PC-3 (cell line): ENCODE results near the gene PACSIN2. TPM values are rescaled to one million over a fixed set of nuclear protein-coding genes. Genes with fewer than 3 reads are reported as not detected.

Source experiments
- ATAC-seq: fragments of 200-7000 bp; cut with Tn5 transposase; 2 replicates; pipeline ENCODE4 v1.9.1; 2020; ENCODE audit warnings: mild to moderate bottlenecking, moderate library complexity
- BruUV-seq: library from RNA; stranded (reverse); fragments of 400-500 nt; replicated peaks from 2 replicates; lab custom pipeline; 2021; lab: Mats Ljungman, UMichigan
- CTCF ChIA-PET: fragments of 300-600 bp; sonication (Branson Sonifier 250); formaldehyde crosslinking; loops from one replicate; lab custom pipeline; 2022; ENCODE audit warnings: antibody characterized with exemption; lab: Charles Lee
- POLR2A ChIA-PET: fragments of 300-600 bp; sonication (Branson Sonifier 250); formaldehyde crosslinking; loops from one replicate; lab custom pipeline; 2022; ENCODE audit warnings: antibody characterized with exemption; ENCODE audit not compliant: unreplicated experiment; lab: Charles Lee
- DNase-seq: peaks from one replicate; pipeline ENCODE4 v3.0.0-alpha.2; 2015
- H2AFZ ChIP-seq: fragments of 300-600 bp; sonication (generic); 2 replicates; pipeline ENCODE4 v1.6.0; 2016; ENCODE audit warnings: antibody characterized with exemption, low read length
- H3F3A ChIP-seq: fragments of 300-600 bp; sonication (generic); one replicate; pipeline ENCODE4 v1.6.0; 2017; ENCODE audit warnings: antibody characterized with exemption, low read length, control low read depth, mild to moderate bottlenecking; ENCODE audit not compliant: unreplicated experiment
- H3K27ac ChIP-seq: fragments of 300-600 bp; sonication (generic); 2 replicates; pipeline ENCODE4 v1.5.1; 2016; ENCODE audit warnings: mild to moderate bottlenecking, low read length
- H3K27me3 ChIP-seq: fragments of 300-600 bp; sonication (generic); 2 replicates; pipeline ENCODE4 v1.6.1; 2016; ENCODE audit warnings: low read length, mixed read lengths
- H3K36me3 ChIP-seq: fragments of 300-600 bp; sonication (generic); 2 replicates; pipeline ENCODE4 v1.6.1; 2016; ENCODE audit warnings: low read depth, mixed run types, low read length, mixed read lengths
- H3K4me1 ChIP-seq: fragments of 300-600 bp; sonication (generic); 2 replicates; pipeline ENCODE4 v1.5.1; 2016; ENCODE audit warnings: low read length; ENCODE audit not compliant: insufficient read depth
- H3K4me2 ChIP-seq: fragments of 300-600 bp; sonication (generic); 2 replicates; pipeline ENCODE4 v1.6.0; 2016; ENCODE audit warnings: low read length
- H3K4me3 ChIP-seq: fragments of 300-600 bp; sonication (generic); 2 replicates; pipeline ENCODE4 v1.5.1; 2016; ENCODE audit warnings: mild to moderate bottlenecking, low read length, mixed read lengths
- H3K79me2 ChIP-seq: fragments of 300-600 bp; sonication (generic); 2 replicates; pipeline ENCODE4 v1.6.1; 2017; ENCODE audit warnings: low read length, mixed read lengths
- H3K9ac ChIP-seq: fragments of 300-600 bp; sonication (generic); 2 replicates; pipeline ENCODE4 v1.6.0; 2016; ENCODE audit warnings: mild to moderate bottlenecking, low read length
- H3K9me2 ChIP-seq: fragments of 300-600 bp; sonication (generic); replicated peaks from 2 replicates; pipeline ENCODE4 v1.6.1; 2016; ENCODE audit warnings: mixed run types, low read length, mixed read lengths
- H3K9me3 ChIP-seq: fragments of 300-600 bp; sonication (generic); 2 replicates; pipeline ENCODE4 v1.6.1; 2016; ENCODE audit warnings: low read length, mixed read lengths
- H4K20me1 ChIP-seq: fragments of 300-600 bp; sonication (generic); 2 replicates; pipeline ENCODE4 v1.6.1; 2016; ENCODE audit warnings: low read length, mixed read lengths
- EZH2 ChIP-seq: fragments of 300-600 bp; sonication (generic); IDR thresholded peaks from one replicate; pipeline ENCODE4 v1.6.1; 2017; ENCODE audit warnings: antibody characterized with exemption, mild to moderate bottlenecking, low read length; ENCODE audit not compliant: unreplicated experiment
- EZH2phosphoT487 ChIP-seq: fragments of 300-600 bp; sonication (generic); IDR thresholded peaks from 2 replicates; pipeline ENCODE4 v1.6.1; 2018; ENCODE audit warnings: mild to moderate bottlenecking, antibody characterized with exemption, low read length, borderline replicate concordance
- intact Hi-C: fragments of 100-400 bp; cut with micrococcal nuclease; formaldehyde crosslinking; loops from 2 replicates; pipeline ENCODE4 v1.9.0; 2023
- total RNA-seq: library from RNA; depleted of rRNA; stranded (reverse); fragments of >200 nt; gene quantifications from 2 replicates; pipeline ENCODE4 v1.2.3, GENCODE V29; 2014
- TF ChIP-seq, protein P1 (sequence below): fragments of 300-600 bp; sonication (generic); conservative IDR thresholded peaks from 2 replicates; pipeline ENCODE4 v1.5.1; 2017; ENCODE audit warnings: antibody characterized with exemption, low read depth, mild to moderate bottlenecking, low read length

PACSIN2 gene
- total RNA-seq, 1 experiment from 2014 or later: 25.7 TPM

DNA sequence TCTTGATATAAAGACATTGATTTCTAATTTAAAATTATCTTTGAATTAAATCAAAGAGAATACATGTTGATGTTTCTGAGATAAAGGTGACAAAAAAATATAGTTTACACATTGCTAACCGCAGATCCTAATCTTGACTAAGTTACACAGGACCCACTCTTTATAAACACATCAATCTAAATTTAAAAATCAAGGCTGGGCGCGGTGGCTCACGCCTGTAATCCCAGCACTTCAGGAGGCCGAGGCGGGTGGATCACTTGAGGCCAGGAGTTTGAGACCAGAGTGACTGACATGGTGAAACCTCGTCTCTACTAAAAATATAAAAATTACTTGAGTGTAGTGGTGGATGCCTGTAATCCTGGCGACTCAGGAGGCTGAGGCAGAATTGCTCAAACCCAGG lies 159.7 kb downstream of the PACSIN2 start:
- DNase-seq (no peak), ATAC-seq (no peak)
- Histone ChIP-seq H3K36me3 (no peaks in the 10 kb centered on the region), H3K27me3 (no peaks in the 10 kb centered on the region), H3F3A (no peaks in the 10 kb centered on the region), H3K4me1 (0 out of 2 replicates have a peak, but pooled peaks cover 4% of the 10 kb centered on the region), H2AFZ (no peak overlapping the region), H3K9ac (no peak overlapping the region), H3K4me3 (0 out of 2 replicates have a peak overlapping the region, but pooled peaks have one; percentile 27), H4K20me1 (peaks cover 4% of the 10 kb centered on the region; the same call in 1 of the 2 replicates), H3K79me2 (peaks cover 46% of the 10 kb centered on the region), H3K9me2 (no peaks in the 10 kb centered on the region), H3K4me2 (peak overlapping the region; percentile 97), H3K27ac (no peak overlapping the region), H3K9me3 (no peaks in the 10 kb centered on the region)
- TF ChIP-seq, protein P1, sequence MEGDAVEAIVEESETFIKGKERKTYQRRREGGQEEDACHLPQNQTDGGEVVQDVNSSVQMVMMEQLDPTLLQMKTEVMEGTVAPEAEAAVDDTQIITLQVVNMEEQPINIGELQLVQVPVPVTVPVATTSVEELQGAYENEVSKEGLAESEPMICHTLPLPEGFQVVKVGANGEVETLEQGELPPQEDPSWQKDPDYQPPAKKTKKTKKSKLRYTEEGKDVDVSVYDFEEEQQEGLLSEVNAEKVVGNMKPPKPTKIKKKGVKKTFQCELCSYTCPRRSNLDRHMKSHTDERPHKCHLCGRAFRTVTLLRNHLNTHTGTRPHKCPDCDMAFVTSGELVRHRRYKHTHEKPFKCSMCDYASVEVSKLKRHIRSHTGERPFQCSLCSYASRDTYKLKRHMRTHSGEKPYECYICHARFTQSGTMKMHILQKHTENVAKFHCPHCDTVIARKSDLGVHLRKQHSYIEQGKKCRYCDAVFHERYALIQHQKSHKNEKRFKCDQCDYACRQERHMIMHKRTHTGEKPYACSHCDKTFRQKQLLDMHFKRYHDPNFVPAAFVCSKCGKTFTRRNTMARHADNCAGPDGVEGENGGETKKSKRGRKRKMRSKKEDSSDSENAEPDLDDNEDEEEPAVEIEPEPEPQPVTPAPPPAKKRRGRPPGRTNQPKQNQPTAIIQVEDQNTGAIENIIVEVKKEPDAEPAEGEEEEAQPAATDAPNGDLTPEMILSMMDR: no peak
- TF ChIP-seq EZH2 (no peak), EZH2phosphoT487 (no peak)
- intact Hi-C loops: no loop called here
- no TSS peak for BruUV-seq
- ChIA-PET POLR2A (no interaction called here), CTCF (no interaction called here)

DNA sequence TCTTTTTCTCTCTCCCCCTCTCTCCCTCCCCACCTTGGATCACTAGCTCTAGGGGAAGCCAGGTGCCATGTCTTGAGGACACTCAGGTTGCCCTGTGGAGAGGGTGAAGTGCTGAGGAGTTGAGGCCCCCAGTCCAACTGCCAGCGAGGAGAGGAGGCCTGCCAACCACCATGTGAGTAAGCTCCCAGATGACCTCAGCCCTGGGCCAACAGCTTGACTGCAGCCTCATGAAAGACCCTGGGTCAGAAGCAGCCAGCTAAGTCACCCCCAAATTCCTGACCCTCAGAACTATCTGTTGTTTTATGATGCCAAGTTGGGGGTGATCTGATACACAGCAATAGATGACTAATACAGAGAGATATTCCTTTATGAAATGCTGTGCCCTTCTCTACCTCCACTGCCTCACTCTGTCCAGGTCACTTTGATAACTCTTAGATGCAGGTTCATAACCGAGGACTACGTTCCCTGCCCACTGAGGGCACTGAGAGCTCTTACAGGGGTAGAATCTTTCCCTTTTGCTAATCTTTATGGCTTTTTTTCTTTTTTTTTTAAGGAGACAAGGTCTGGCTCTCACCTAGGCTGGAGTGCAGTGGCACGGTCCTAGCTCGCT lies 165.9 kb downstream of the PACSIN2 start:
- H3K9ac ChIP-seq: no peak overlapping the region
- ATAC-seq: no peak

More for the DNA sequence above, 165.9 kb downstream of the PACSIN2 start:
- Histone ChIP-seq H2AFZ (no peak overlapping the region), H3K4me1 (peaks cover 13% of the 10 kb centered on the region), H4K20me1 (0 out of 2 replicates have a peak, but pooled peaks cover 3% of the 10 kb centered on the region), H3K79me2 (peaks cover 24% of the 10 kb centered on the region), H3K27me3 (no peaks in the 10 kb centered on the region), H3K9me3 (no peaks in the 10 kb centered on the region), H3K4me3 (no peak overlapping the region), H3K9me2 (no peaks in the 10 kb centered on the region), H3F3A (no peaks in the 10 kb centered on the region), H3K4me2 (no peak overlapping the region), H3K36me3 (no peaks in the 10 kb centered on the region), H3K27ac (no peak overlapping the region)
- TF ChIP-seq, protein P1: no peak
- TF ChIP-seq EZH2: no peak
- no peak for TF ChIP-seq EZH2phosphoT487
- intact Hi-C loops: no loop called here
- ChIA-PET CTCF (no interaction called here), POLR2A (interaction anchor here (0.6 kb wide), 1 partner anchor 13 kb away, joined by 4 read pairs; no protein-coding TSS in a partner anchor)
- no peak for DNase-seq
- no TSS peak for BruUV-seq
